Measurements from ENCODE around the gene ASGR1.
A peak's percentile ranks its signal among the peaks of the same experiment; 100 is the strongest.

Gene ASGR1

GRCh38 chr17:7219229-7219811 lies 40.1 kb upstream of the ASGR1 start:
- no peak for DNase-seq (ENCODE audit: low read depth)
- TF ChIP-seq CTCF (IDR thresholded peaks at IDR 0.05; ENCODE audit: control insufficient read depth, extremely low read depth, insufficient read depth): no peak
- H3K4me3 ChIP-seq (ENCODE audit: low read depth, low read length): peak overlapping the region; percentile 71

GRCh38 chr17:7218758-7219157 lies 39.6 kb upstream of the ASGR1 start:
- H3K4me3 ChIP-seq (ENCODE audit: low read depth, low read length): no peak overlapping the region; the same call in 1 of the 2 replicates
- DNase-seq (ENCODE audit: low read depth): no peak
- no peak for TF ChIP-seq CTCF (IDR thresholded peaks at IDR 0.05; ENCODE audit: control insufficient read depth, extremely low read depth, insufficient read depth)

- H3K4me3 ChIP-seq (ENCODE audit: low read depth, low read length): no peak overlapping the region
- no peak for TF ChIP-seq CTCF (IDR thresholded peaks at IDR 0.05; ENCODE audit: control insufficient read depth, extremely low read depth, insufficient read depth)
- no peak for DNase-seq (ENCODE audit: low read depth)
Observed at GRCh38 chr17:7218166-7218565, 39.0 kb upstream of the ASGR1 start.

- no peak for DNase-seq (ENCODE audit: low read depth)
- no peak for TF ChIP-seq CTCF (IDR thresholded peaks at IDR 0.05; ENCODE audit: control insufficient read depth, extremely low read depth, insufficient read depth)
- H3K4me3 ChIP-seq (ENCODE audit: low read depth, low read length): peak overlapping the region; percentile 43
Observed at GRCh38 chr17:7217113-7217987, 38.2 kb upstream of the ASGR1 start.

GRCh38 chr17:7216242-7217112 lies 37.3 kb upstream of the ASGR1 start:
- peak overlapping the region; percentile 43 for H3K4me3 ChIP-seq (ENCODE audit: low read depth, low read length)
- TF ChIP-seq CTCF (IDR thresholded peaks at IDR 0.05; ENCODE audit: control insufficient read depth, extremely low read depth, insufficient read depth): no peak
- DNase-seq (ENCODE audit: low read depth): no peak

- no peak for TF ChIP-seq CTCF (IDR thresholded peaks at IDR 0.05; ENCODE audit: control insufficient read depth, extremely low read depth, insufficient read depth)
- no peak for DNase-seq (ENCODE audit: low read depth)
- no peak overlapping the region for H3K4me3 ChIP-seq (ENCODE audit: low read depth, low read length)
Observed at GRCh38 chr17:7215652-7216180, 36.5 kb upstream of the ASGR1 start.

Data from LNCaP clone FGC (cell line).